Ishikawa (cell line): ENCODE measurements around the gene FBLN1.

Experiments
- CREB1 ChIP-seq: IDR thresholded peaks from 2 replicates; pipeline ENCODE4 v1.6.1; 2012; ENCODE audit warnings: low read depth
- EP300 ChIP-seq: IDR thresholded peaks from 2 replicates; pipeline ENCODE4 v1.6.1; 2012; ENCODE audit warnings: borderline replicate concordance
- FOXM1 ChIP-seq: IDR thresholded peaks from 2 replicates; pipeline ENCODE4 v1.6.1; 2012; ENCODE audit warnings: low read depth, borderline replicate concordance
- MAX ChIP-seq: IDR thresholded peaks from 2 replicates; pipeline ENCODE4 v1.6.1; 2012
- RAD21 ChIP-seq: IDR thresholded peaks from 2 replicates; pipeline ENCODE4 v1.6.1; 2012; ENCODE audit warnings: low read depth
- REST ChIP-seq: IDR thresholded peaks from 2 replicates; pipeline ENCODE4 v1.6.1; 2012; ENCODE audit warnings: low read depth, mild to moderate bottlenecking
- TAF1 ChIP-seq: IDR thresholded peaks from 2 replicates; pipeline ENCODE4 v1.6.1; 2012; ENCODE audit warnings: low read depth, mild to moderate bottlenecking
- USF1 ChIP-seq: IDR thresholded peaks from 2 replicates; pipeline ENCODE4 v1.6.1; 2012

- TF ChIP-seq REST (no peak), MAX (no peak), EP300 (no peak), CREB1 (no peak), FOXM1 (no peak), RAD21 (no peak), TAF1 (no peak), USF1 (no peak)
Observed at GRCh38 chr22:45616432-45616831, 113.7 kb downstream of the FBLN1 start.
